T-helper 2 cell treated with Interferon-gamma antibody and Interleukin-4, amounts not matched to agents 5 μg/mL and 100 μg/mL, for 36 hours (primary cell): Measurements from ENCODE around the gene HEPHL1.
"Not testable (repeated sequence)": the region's sequence is repeated elsewhere in the genome, so short reads cannot be mapped to it uniquely, and the experiment has no call there.

ENCODE experiments used
- DNase-seq: peaks from one replicate; pipeline ENCODE4 v3.0.0; 2021; ENCODE audit warnings: low spot score
- H3K27ac Mint-ChIP-seq: one replicate; pipeline ENCODE4 v1.8.0; 2021; ENCODE audit warnings: mild to moderate bottlenecking, mixed read lengths
- H3K27me3 Mint-ChIP-seq: one replicate; pipeline ENCODE4 v1.8.0; 2021; ENCODE audit warnings: low read depth, mixed read lengths
- H3K36me3 Mint-ChIP-seq: one replicate; pipeline ENCODE4 v1.8.0; 2021; ENCODE audit warnings: low read depth, mixed read lengths
- H3K4me1 Mint-ChIP-seq: one replicate; pipeline ENCODE4 v1.8.0; 2021; ENCODE audit warnings: low read depth, mixed read lengths
- H3K4me3 Mint-ChIP-seq: one replicate; pipeline ENCODE4 v1.8.0; 2022; ENCODE audit warnings: mild to moderate bottlenecking, moderate library complexity, mixed read lengths
- H3K9me3 Mint-ChIP-seq: one replicate; pipeline ENCODE4 v1.8.0; 2021; ENCODE audit warnings: mixed read lengths

The HEPHL1 gene

DNA sequence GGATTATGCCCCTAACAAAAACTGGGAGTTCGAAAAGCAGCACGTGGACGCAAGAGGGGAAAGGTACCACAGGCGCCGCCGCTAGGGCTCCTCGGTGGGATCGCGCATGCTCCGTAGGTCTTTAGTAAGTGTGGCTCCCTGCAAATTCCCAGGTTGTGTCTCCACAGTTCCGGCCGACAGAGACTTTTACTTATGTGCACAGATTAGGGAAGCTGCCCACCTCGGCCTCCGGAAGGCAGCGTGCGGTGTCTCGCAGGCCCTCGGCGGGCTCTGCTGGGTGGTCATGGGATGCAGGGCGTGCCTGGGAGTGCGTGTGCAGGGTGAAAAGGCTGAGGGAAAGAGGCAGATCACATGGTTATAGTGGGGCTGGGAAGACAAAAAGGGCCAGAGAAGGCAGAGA lies 67.8 kb downstream of the HEPHL1 start:
- DNase-seq: no peak

DNA sequence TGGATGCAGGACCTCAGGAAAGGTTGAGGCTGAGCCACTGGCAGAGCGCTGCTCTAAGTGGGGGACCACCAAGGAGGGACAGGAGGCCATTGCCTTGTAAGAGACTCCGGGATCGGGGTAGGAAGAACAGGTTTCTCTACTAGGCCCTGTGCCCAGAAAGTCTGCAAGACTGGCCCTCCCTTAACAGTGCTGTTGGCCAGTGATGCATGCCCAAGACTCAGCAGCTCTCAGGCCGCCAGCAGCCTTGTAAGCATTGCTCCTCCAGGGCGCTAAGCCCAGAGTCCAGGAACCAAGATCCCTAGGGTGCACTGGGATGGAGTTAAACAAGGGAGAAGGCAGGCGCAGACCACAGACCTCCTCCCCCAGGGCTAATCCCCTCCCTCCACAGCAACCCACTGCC lies 68.2 kb downstream of the HEPHL1 start:
- H3K27me3 Mint-ChIP-seq: no peaks in the 10 kb centered on the region
- DNase-seq: no peak
- no peaks in the 10 kb centered on the region for H3K36me3 Mint-ChIP-seq
- no peaks in the 10 kb centered on the region for H3K9me3 Mint-ChIP-seq
- no peak overlapping the region for H3K27ac Mint-ChIP-seq
- H3K4me3 Mint-ChIP-seq: no peak overlapping the region
- no peaks in the 10 kb centered on the region for H3K4me1 Mint-ChIP-seq

More for the DNA sequence above, 67.8 kb downstream of the HEPHL1 start:
- Mint-ChIP-seq H3K4me1 (no peaks in the 10 kb centered on the region), H3K36me3 (no peaks in the 10 kb centered on the region), H3K4me3 (no peak overlapping the region), H3K9me3 (no peaks in the 10 kb centered on the region), H3K27me3 (no peaks in the 10 kb centered on the region), H3K27ac (no peak overlapping the region)

DNA sequence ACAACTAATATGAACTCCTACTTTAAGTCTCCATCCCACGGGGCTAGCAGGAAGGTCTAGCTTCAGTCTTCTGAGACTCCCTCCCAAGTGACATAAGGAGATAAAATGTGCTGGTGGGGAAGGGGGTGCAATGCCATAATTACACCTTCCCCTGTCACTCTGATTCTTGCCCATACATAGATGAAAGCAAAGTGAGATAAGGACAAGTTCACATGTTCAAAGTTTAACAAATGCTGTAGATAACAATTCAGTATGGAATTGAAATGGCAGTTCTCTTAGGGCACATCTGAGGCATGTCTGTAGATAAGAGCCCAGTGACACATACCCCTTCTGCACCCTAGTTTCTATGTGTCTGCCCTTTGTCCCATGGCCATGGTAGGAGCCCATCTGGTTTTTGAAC lies 69.2 kb downstream of the HEPHL1 start:
- no peak overlapping the region for H3K4me3 Mint-ChIP-seq
- H3K27me3 Mint-ChIP-seq: no peaks in the 10 kb centered on the region
- no peaks in the 10 kb centered on the region for H3K4me1 Mint-ChIP-seq
- no peak overlapping the region for H3K27ac Mint-ChIP-seq
- H3K9me3 Mint-ChIP-seq: no peaks in the 10 kb centered on the region
- H3K36me3 Mint-ChIP-seq: no peaks in the 10 kb centered on the region
- no peak for DNase-seq

DNA sequence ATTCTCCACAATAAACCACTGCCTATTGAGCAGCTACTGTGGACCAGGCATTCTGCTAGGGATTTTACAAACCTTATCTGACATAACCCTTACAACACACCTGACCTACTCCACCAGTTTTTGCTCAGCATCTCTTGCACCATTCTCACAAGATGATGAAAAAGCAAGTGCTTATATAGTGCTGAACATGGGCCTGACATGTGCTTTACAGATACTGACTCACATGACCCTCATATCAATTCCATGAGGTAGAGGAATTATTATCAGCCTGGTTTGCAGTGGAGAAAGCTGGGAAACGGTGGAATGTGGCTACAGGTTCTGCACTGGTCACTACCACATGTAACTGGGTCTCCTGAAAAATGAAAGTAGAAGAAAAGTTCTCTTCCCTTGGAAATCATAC lies 69.9 kb downstream of the HEPHL1 start:
- Mint-ChIP-seq H3K9me3 (no peaks in the 10 kb centered on the region), H3K4me1 (no peaks in the 10 kb centered on the region), H3K27ac (no peak overlapping the region), H3K36me3 (no peaks in the 10 kb centered on the region), H3K4me3 (no peak overlapping the region), H3K27me3 (no peaks in the 10 kb centered on the region)
- DNase-seq: no peak

DNA sequence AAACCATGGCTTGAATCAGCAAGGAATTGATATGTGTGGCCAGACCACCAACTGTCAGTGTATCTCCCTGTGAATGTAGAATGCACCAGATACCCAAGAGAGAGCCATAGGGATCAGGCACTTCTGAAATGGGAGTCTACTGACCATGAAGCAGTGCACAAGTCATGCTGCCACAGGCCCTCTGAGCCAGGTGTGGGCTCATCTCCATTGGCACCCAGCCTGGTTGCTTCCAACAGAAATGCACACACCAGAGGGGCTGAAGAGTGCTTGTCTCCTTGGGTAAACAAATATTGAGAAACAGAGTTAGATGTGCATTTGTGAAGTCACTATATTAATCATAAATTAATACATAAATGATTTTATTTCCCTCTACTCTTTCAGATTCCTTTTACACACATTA lies 79.1 kb downstream of the HEPHL1 start:
- no peaks in the 10 kb centered on the region for H3K4me1 Mint-ChIP-seq
- H3K27ac Mint-ChIP-seq: no peak overlapping the region
- H3K4me3 Mint-ChIP-seq: no peak overlapping the region
- H3K9me3 Mint-ChIP-seq: no peaks in the 10 kb centered on the region
- DNase-seq: no peak
- no peaks in the 10 kb centered on the region for H3K27me3 Mint-ChIP-seq
- H3K36me3 Mint-ChIP-seq: no peaks in the 10 kb centered on the region

DNA sequence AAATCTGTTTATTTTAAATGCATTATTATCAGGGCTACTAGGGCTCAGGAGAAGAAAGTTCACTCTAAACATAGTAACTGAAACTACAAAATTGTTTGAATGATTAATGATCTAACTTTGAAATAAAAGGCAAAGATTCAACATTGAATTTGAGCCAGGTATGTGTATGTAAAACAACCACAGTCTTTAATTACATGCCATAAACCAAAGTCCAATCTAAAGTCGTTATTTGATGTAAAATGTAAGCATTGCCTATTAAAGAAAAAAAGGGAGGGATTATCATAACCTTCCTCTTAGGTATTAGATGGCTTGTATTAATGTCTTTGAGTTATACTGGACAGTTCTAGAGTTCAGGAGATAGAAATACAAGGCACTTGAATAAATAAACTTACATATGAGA lies 82.3 kb downstream of the HEPHL1 start:
- Mint-ChIP-seq H3K27ac (no peak overlapping the region), H3K4me3 (no peak overlapping the region), H3K36me3 (no peaks in the 10 kb centered on the region), H3K9me3 (no peaks in the 10 kb centered on the region), H3K27me3 (no peaks in the 10 kb centered on the region), H3K4me1 (no peaks in the 10 kb centered on the region)
- no peak for DNase-seq

DNA sequence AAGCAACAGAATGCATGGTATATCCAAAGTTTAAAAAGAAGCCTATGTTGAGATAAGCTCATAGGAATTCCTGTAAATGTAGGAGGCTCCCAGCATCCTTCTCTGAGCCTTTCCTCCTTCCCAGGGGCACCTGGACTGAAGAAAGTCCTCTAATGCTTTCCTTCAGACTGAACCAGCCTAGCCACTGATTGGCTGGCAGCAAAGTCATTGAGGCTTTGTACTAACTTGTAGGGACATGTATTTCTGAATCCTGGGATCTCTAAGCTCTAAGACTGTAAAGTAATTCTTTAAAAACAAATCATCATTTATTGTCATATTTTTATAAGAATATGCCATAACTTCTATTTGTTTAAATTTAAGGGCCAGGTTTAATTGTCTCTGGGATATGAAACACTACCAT lies 83.6 kb downstream of the HEPHL1 start:
- no peaks in the 10 kb centered on the region for H3K36me3 Mint-ChIP-seq
- H3K4me1 Mint-ChIP-seq: no peaks in the 10 kb centered on the region
- no peak overlapping the region for H3K4me3 Mint-ChIP-seq
- no peaks in the 10 kb centered on the region for H3K27me3 Mint-ChIP-seq
- no peak for DNase-seq
- no peaks in the 10 kb centered on the region for H3K9me3 Mint-ChIP-seq
- no peak overlapping the region for H3K27ac Mint-ChIP-seq

DNA sequence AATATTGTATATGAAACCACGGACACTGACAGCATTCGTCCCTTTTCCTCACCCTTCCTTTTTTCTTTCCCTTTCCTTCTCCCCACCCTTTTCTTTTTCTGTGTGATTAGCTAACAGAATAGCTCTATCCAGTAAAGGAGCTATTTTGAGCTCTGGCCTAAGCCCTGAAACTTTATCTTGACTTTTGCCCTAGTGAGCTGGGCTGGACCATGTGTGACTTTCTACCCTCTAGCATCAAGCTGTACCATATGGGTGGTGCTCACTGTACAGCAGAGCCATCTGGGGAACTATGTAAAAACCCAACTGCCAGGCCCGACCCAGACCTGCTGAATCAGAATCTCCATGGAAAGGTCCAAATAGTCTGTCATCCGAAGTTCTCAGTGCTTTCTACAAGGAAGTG lies 85.6 kb downstream of the HEPHL1 start:
- Mint-ChIP-seq H3K4me3 (no peak overlapping the region), H3K9me3 (no peaks in the 10 kb centered on the region), H3K27me3 (no peaks in the 10 kb centered on the region), H3K27ac (no peak overlapping the region), H3K36me3 (no peaks in the 10 kb centered on the region), H3K4me1 (no peaks in the 10 kb centered on the region)
- no peak for DNase-seq

DNA sequence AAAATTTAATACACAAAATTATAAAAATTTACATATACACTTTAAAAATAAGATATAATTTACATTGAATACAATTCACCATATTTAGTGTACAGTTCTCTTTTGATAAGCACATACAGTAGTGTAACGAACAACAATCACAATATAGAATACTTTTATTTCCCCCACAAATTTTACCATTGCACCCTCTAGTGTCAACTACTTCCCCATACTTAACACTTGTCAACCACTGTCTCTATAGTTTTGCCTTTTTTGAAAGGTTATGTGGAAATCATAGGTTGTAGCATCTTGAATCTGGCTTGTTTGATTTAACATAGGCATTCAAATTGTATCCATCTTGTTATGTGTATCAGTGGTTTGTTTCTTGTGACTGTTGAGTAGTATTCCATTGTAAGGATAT lies 86.2 kb downstream of the HEPHL1 start:
- no peaks in the 10 kb centered on the region for H3K27me3 Mint-ChIP-seq
- H3K9me3 Mint-ChIP-seq: no peaks in the 10 kb centered on the region
- no peak overlapping the region for H3K27ac Mint-ChIP-seq
- no peak overlapping the region for H3K4me3 Mint-ChIP-seq
- H3K36me3 Mint-ChIP-seq: no peaks in the 10 kb centered on the region
- no peak for DNase-seq
- H3K4me1 Mint-ChIP-seq: no peaks in the 10 kb centered on the region

DNA sequence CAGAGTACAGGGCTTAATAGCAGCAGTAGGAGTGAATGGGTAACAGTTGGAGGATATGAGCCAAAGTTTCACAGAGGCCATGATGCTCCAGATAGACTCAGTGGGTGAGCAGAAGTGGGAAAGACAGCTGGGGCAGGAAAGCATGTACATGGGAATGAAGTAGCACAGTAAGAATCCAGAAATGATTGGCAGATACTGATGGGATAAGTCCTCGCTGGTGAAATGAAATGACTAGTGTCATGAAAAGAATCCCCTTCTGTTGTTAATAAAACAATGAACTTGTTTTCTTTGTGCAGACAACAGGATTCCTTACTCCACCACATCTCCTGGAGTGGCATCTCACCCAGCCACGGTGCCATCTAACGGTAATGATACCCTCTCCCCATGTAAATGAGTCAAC lies 90.1 kb downstream of the HEPHL1 start:
- Mint-ChIP-seq H3K4me3 (no peak overlapping the region), H3K4me1 (no peaks in the 10 kb centered on the region), H3K9me3 (no peaks in the 10 kb centered on the region), H3K36me3 (no peaks in the 10 kb centered on the region), H3K27me3 (peaks cover 10% of the 10 kb centered on the region), H3K27ac (no peak overlapping the region)
- DNase-seq: no peak

DNA sequence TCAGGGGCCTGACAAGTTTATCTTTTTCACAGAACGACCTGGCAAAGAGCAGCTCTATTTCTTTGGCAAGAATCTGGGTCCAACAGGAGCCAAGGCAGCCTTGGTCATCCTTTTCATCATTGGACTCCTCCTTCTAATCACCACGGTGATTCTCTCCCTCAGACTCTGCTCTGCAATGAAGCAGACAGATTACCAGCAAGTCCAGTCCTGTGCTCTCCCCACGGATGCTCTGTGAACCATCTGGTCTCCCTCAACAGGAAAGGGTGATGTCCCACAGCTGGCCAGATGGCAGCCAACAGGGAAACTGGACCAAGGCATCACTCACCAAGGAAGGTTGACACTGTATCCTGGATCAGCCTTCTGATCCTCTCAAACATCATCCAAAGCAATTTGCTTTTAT lies 90.5 kb downstream of the HEPHL1 start:
- no peaks in the 10 kb centered on the region for H3K9me3 Mint-ChIP-seq
- no peak overlapping the region for H3K27ac Mint-ChIP-seq
- H3K36me3 Mint-ChIP-seq: no peaks in the 10 kb centered on the region
- no peak overlapping the region for H3K4me3 Mint-ChIP-seq
- H3K27me3 Mint-ChIP-seq: peaks cover 10% of the 10 kb centered on the region
- H3K4me1 Mint-ChIP-seq: no peaks in the 10 kb centered on the region
- DNase-seq: no peak

DNA sequence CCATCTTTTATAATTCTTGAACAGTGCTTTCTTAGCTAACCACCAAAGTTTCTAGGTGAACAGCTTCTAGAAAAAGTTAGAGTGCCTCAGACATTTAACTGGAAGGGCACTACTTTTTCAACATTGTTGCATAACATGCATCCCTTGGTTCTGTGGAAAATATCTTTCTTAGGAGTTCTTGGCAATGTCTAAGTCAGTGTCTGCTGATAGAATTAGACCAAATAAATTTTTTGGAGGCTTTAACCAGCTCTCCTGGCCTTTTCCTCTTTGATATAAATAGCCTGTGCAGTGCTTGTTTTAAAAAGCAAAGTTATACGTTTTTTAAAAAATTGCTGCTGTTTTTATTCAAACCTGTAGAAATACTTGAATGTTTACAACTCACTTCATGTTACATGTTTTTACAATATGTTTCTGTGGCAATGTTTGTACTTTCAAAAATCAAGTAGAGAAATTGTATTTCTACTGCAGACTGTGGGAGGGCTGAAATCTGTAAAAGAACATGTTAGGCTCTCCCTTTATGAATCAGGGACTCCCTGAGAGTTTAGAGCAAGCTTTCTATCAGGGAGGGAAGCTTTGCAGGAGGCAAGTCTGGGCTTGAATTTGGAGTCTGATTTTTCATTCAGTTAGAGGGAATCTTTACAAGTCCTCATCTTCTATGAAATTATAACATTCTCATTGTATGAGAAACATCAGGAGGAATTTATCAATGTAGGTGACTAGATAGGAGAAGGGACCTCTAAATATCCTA lies 91.2 kb downstream of the HEPHL1 start:
- H3K36me3 Mint-ChIP-seq: no peaks in the 10 kb centered on the region
- peaks cover 11% of the 10 kb centered on the region for H3K27me3 Mint-ChIP-seq
- no peak for DNase-seq
- no peaks in the 10 kb centered on the region for H3K9me3 Mint-ChIP-seq
- H3K27ac Mint-ChIP-seq: no peak overlapping the region
- H3K4me1 Mint-ChIP-seq: no peaks in the 10 kb centered on the region
- no peak overlapping the region for H3K4me3 Mint-ChIP-seq

DNA sequence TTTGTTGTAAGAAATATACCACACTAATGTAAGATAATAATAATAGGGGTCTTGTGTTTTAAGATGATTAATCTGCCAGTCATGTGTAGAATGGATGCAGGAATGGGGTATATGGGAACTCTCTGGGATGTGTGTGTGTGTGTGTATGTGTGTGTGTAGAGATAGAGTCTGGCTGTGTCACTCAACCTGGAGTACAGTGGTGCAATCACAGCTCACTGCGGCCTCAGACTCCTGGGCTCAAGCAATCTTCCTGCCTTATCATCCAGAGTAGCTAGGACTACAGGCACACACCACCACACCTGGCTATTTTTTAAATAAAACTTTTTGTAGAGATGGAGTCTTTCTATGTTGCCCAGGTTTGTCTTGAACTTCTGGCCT lies 96.0 kb downstream of the HEPHL1 start:
- Mint-ChIP-seq H3K27ac (no peak overlapping the region), H3K27me3 (peaks cover 11% of the 10 kb centered on the region)

DNA sequence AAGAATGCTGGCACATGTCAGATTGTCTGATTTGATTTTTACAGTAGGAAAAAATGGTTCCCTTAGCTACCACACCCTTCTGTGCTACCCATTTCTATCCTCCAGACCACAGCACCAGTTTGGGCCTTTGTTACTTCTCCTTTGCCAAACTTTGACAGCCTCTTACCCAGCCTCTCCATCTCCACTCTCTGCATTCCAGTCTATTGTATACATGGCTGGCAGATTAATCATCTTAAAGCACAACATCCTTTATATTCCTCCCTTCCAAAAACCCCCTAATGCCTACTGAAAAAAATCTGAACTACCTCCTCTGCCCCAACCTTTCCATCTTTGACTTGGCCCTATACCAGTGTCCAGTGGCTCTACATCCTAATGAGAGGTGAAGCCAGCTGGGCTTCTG lies 96.7 kb downstream of the HEPHL1 start:
- Mint-ChIP-seq H3K36me3 (no peaks in the 10 kb centered on the region), H3K9me3 (no peaks in the 10 kb centered on the region), H3K4me1 (no peaks in the 10 kb centered on the region), H3K4me3 (no peak overlapping the region), H3K27ac (no peak overlapping the region), H3K27me3 (peaks cover 7% of the 10 kb centered on the region)
- DNase-seq: no peak

More for the DNA sequence above, 96.0 kb downstream of the HEPHL1 start:
- DNase-seq: no peak
- Mint-ChIP-seq H3K4me3 (no peak overlapping the region), H3K9me3 (no peaks in the 10 kb centered on the region), H3K36me3 (no peaks in the 10 kb centered on the region), H3K4me1 (no peaks in the 10 kb centered on the region)

DNA sequence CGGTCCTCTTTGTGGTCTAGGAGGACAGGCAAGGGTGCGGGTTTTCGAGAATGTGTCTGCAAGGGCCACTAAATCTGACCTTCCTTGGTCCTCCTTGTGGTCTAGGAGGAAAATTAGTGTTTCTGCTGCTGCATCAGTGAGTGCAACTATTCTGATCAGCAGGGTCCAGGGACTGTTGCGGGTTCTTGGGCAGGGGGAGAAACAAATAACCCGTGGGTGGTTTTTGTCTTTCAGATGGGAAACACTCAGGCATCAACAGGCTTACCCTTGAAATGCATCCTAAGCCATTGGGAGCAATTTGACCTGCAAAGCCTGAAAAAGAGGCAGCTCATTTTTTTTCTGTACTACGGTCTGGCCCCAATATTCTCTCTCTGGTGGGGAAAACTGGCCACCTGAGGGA lies 98.5 kb downstream of the HEPHL1 start:
- not testable (repeated sequence) for DNase-seq, H3K27ac Mint-ChIP-seq, H3K4me1 Mint-ChIP-seq, H3K9me3 Mint-ChIP-seq, H3K27me3 Mint-ChIP-seq, H3K4me3 Mint-ChIP-seq, H3K36me3 Mint-ChIP-seq
